K562 (cell line): Measurements from ENCODE around the gene TPX2. TPM values are rescaled to one million over a fixed set of nuclear protein-coding genes. Genes with fewer than 3 reads are reported as not detected.

Experiments used
- ATAC-seq: fragments of 200-7000 bp; cut with Tn5 transposase; 3 replicates; pipeline ENCODE4 v1.9.1; 2020; ENCODE audit warnings: moderate library complexity
- BruUV-seq: library from RNA; stranded (reverse); fragments of 400-500 nt; replicated peaks from 2 replicates; lab custom pipeline; 2021; lab: Mats Ljungman, UMichigan
- CTCF ChIA-PET: fragments of 300-600 bp; formaldehyde crosslinking; extraction: SDS; loops from one replicate; lab custom pipeline; 2021; ENCODE audit warnings: low intra/inter-chr PET ratio; lab: Yijun Ruan, JAX
- POLR2A ChIA-PET: fragments of 300-600, 350-650 bp; sonication (Branson Sonifier 250); formaldehyde crosslinking; extraction: SDS; loops from one replicate; lab custom pipeline; 2021; ENCODE audit warnings: antibody characterized with exemption, inconsistent platforms; lab: Yijun Ruan, JAX
- DNase-seq, 4 experiments: peaks; one replicate each; pipeline versions ENCODE4 v3.0.0 to v3.0.0-alpha.2; 2011 to 2018; ENCODE audit warnings: low spot score in 3 of 4, mixed read lengths in 3 of 4; ENCODE audit errors: extremely low read depth in 1 of 4
- FAIRE-seq: peaks from 2 replicates; lab custom pipeline; 2011; peaks lifted over from hg19 to GRCh38; lab: Jason Lieb, UNC
- H2AFZ ChIP-seq: 2 replicates; pipeline ENCODE4 v1.6.0; 2011; ENCODE audit warnings: low read depth, low read length, control low read depth, inconsistent platforms
- H3K27ac ChIP-seq: fragments of 200-600 bp; 3 replicates; pipeline ENCODE4 v1.8.0; 2011; ENCODE audit warnings: low read depth, mild to moderate bottlenecking, control low read depth, inconsistent platforms, low read length, moderate library complexity, mixed read lengths; ENCODE audit errors: extremely low read depth
- H3K27me3 ChIP-seq, 2 experiments: fragments of 300-600 bp in 1 of 2; 2 replicates in 1 of 2; 3 replicates in 1 of 2; pipeline versions ENCODE4 v1.6.0 to v1.8.0; 2011; ENCODE audit warnings: inconsistent platforms in 2 of 2, low read length in 2 of 2, mild to moderate bottlenecking in 1 of 2, mixed read lengths in 1 of 2, moderate library complexity in 1 of 2; ENCODE audit not compliant: control insufficient read depth in 2 of 2, insufficient read depth in 2 of 2
- H3K36me3 ChIP-seq: fragments of 300-600 bp; 3 replicates; pipeline ENCODE4 v1.8.0; 2011; ENCODE audit warnings: mild to moderate bottlenecking, low read length, inconsistent platforms; ENCODE audit not compliant: control insufficient read depth, insufficient read depth
- H3K4me1 ChIP-seq, 2 experiments: fragments of 200-600 bp in 1 of 2; replicated peaks in 1 of 2; 2 replicates in 1 of 2; 3 replicates in 1 of 2; pipeline versions ENCODE4 v1.5.1 to v1.8.0; 2011; ENCODE audit warnings: inconsistent platforms in 2 of 2, low read length in 2 of 2, mild to moderate bottlenecking in 1 of 2, mixed read lengths in 1 of 2, moderate library complexity in 1 of 2; ENCODE audit not compliant: control insufficient read depth in 2 of 2, insufficient read depth in 2 of 2
- H3K4me2 ChIP-seq: 2 replicates; pipeline ENCODE4 v1.6.1; 2011; ENCODE audit warnings: low read length, control low read depth, inconsistent platforms, mixed read lengths; ENCODE audit not compliant: insufficient read depth
- H3K4me3 ChIP-seq: fragments of 200-600 bp; sonication (generic), shearing (Covaris generic); 2 replicates; pipeline ENCODE4 v1.5.1; 2016; ENCODE audit warnings: control low read depth, inconsistent platforms
- H3K79me2 ChIP-seq: fragments of 200-600 bp; 3 replicates; pipeline ENCODE4 v1.8.0; 2011; ENCODE audit warnings: low read length, inconsistent platforms; ENCODE audit not compliant: control insufficient read depth, insufficient read depth
- H3K9ac ChIP-seq, 2 experiments: 2 replicates each; pipeline versions ENCODE4 v1.6.0 to v1.6.1; 2011; ENCODE audit warnings: low read depth in 2 of 2, low read length in 2 of 2, control low read depth in 1 of 2, inconsistent platforms in 1 of 2, mild to moderate bottlenecking in 1 of 2, mixed read lengths in 1 of 2; ENCODE audit not compliant: insufficient read depth in 1 of 2
- H3K9me1 ChIP-seq: one replicate; pipeline ENCODE4 v1.6.0; 2011; ENCODE audit warnings: inconsistent platforms, mild to moderate bottlenecking, low read length, moderate library complexity; ENCODE audit not compliant: control insufficient read depth, insufficient read depth
- H3K9me3 ChIP-seq: replicated peaks from 2 replicates; pipeline ENCODE4 v1.5.1; 2011; ENCODE audit warnings: low read depth, low read length, inconsistent platforms; ENCODE audit not compliant: control insufficient read depth, insufficient read depth
- H4K20me1 ChIP-seq: replicated peaks from 2 replicates; pipeline ENCODE4 v1.6.1; 2011; ENCODE audit warnings: low read length, inconsistent platforms, mixed read lengths; ENCODE audit not compliant: control insufficient read depth, insufficient read depth
- DMBX1 ChIP-seq: fragments of 250-450 bp; sonication (Bioruptor Pico); IDR thresholded peaks from 2 replicates; pipeline ENCODE4 v1.8.0; 2022; ENCODE audit warnings: inconsistent platforms, mild to moderate bottlenecking, moderate library complexity, borderline replicate concordance
- ELK1 ChIP-seq: sonication (generic); formaldehyde crosslinking; IDR thresholded peaks from 2 replicates; pipeline ENCODE4 v1.8.1; 2022; ENCODE audit warnings: missing genetic modification reagents
- EZH2 ChIP-seq: IDR thresholded peaks from 2 replicates; pipeline ENCODE4 v1.6.1; 2012; ENCODE audit warnings: low read depth, mild to moderate bottlenecking, inconsistent platforms, low read length, borderline replicate concordance
- FOXJ2 ChIP-seq: fragments of 200-800 bp; sonication (Bioruptor generic); IDR thresholded peaks from 2 replicates; pipeline ENCODE4 v1.6.1; 2016; ENCODE audit warnings: missing genetic modification characterization, missing compliant biosample characterization
- GABPB1 ChIP-seq: sonication (generic); formaldehyde crosslinking; IDR thresholded peaks from 2 replicates; pipeline ENCODE4 v1.8.0; 2022; ENCODE audit warnings: mild to moderate bottlenecking, missing genetic modification reagents
- NFE2L1 ChIP-seq: fragments of 450-650 bp; IDR thresholded peaks from 2 replicates; pipeline ENCODE4 v1.6.1; 2016; ENCODE audit warnings: missing genetic modification characterization, low read depth, mild to moderate bottlenecking, missing compliant biosample characterization, moderate library complexity, borderline replicate concordance
- NR4A1 ChIP-seq, 2 experiments: fragments of 250-450 bp in 1 of 2; fragments of 450-650 bp in 1 of 2; sonication (Bioruptor Pico) in 1 of 2; IDR thresholded peaks; 2 replicates each; pipeline versions ENCODE4 v1.4.0 to v1.6.1; 2016 to 2020; ENCODE audit warnings: mild to moderate bottlenecking in 2 of 2, missing compliant biosample characterization in 1 of 2, missing genetic modification characterization in 1 of 2, moderate library complexity in 1 of 2
- PBX2 ChIP-seq, 2 experiments: IDR thresholded peaks in 1 of 2; conservative IDR thresholded peaks in 1 of 2; 2 replicates each; pipeline ENCODE4 v1.6.1; 2016; ENCODE audit warnings: low read depth in 2 of 2, mild to moderate bottlenecking in 1 of 2, missing compliant biosample characterization in 1 of 2, missing genetic modification characterization in 1 of 2, moderate library complexity in 1 of 2
- PHF20 ChIP-seq: fragments of 450-650 bp; IDR thresholded peaks from 2 replicates; pipeline ENCODE4 v1.6.1; 2018; ENCODE audit not compliant: partially characterized antibody
- PHF8 ChIP-seq: fragments of 200-600 bp; sonication (generic); IDR thresholded peaks from 2 replicates; pipeline ENCODE4 v1.6.1; 2012; ENCODE audit warnings: mixed run types, mild to moderate bottlenecking, inconsistent platforms, low read length, moderate library complexity, borderline replicate concordance
- POLR3A ChIP-seq: IDR thresholded peaks from 2 replicates; pipeline ENCODE4 v1.6.1; 2011; ENCODE audit warnings: borderline replicate concordance, mild to moderate bottlenecking, moderate library complexity; ENCODE audit not compliant: insufficient read length, insufficient read depth; ENCODE audit errors: extremely low read depth
- RBM15 ChIP-seq: fragments of 200-400 bp; formaldehyde crosslinking; IDR thresholded peaks from 2 replicates; pipeline ENCODE4 v1.6.1; 2018; ENCODE audit warnings: mild to moderate bottlenecking, low read length, moderate library complexity; ENCODE audit not compliant: insufficient read depth
- SAP30 ChIP-seq: fragments of 200-600 bp; sonication (generic); IDR thresholded peaks from 2 replicates; pipeline ENCODE4 v1.6.1; 2012; ENCODE audit warnings: borderline replicate concordance, low read depth, mild to moderate bottlenecking, moderate library complexity, low read length, control low read depth, inconsistent platforms; ENCODE audit not compliant: insufficient read depth, poor library complexity, severe bottlenecking
- THRA ChIP-seq: fragments of 450-650 bp; IDR thresholded peaks from 2 replicates; pipeline ENCODE4 v1.6.1; 2017; ENCODE audit warnings: mild to moderate bottlenecking, moderate library complexity
- ZNF551 ChIP-seq: fragments of 250-450 bp; sonication (Bioruptor Pico); IDR thresholded peaks from 2 replicates; pipeline ENCODE4 v1.5.0; 2021; ENCODE audit warnings: mild to moderate bottlenecking, moderate library complexity
- WGBS: fragments of 100-300 bp; shearing (Covaris generic); methylation state at CpG from one replicate; pipeline ENCODE4 v1.1.6; 2016; ENCODE audit warnings: low coverage, mixed read lengths; ENCODE audit not compliant: insufficient coverage; ENCODE audit errors: missing lambda C conversion rate; 5-methylcytosine and 5-hydroxymethylcytosine counted together
- in situ Hi-C: fragments of 300-500 bp; cut with MboI; formaldehyde crosslinking; loops from 4 replicates; pipeline ENCODE4 v1.15.0; 2018; ENCODE audit warnings: inconsistent platforms, mixed read lengths
- intact Hi-C: fragments of 100-400 bp; cut with micrococcal nuclease; formaldehyde crosslinking; loops from 2 replicates; pipeline ENCODE4 v1.14.2; 2022
- polyA plus RNA-seq, 8 experiments: library from polyadenylated mRNA; depleted of rRNA in 4 of 8; stranded (reverse) in 5 of 8; unstranded in 3 of 8; fragments of >200 nt; fragmentation: Nextera tagmentation in 2 of 8; fragmentation: Illumina TruSeq in 1 of 8; extraction: Ambion mirVana in 2 of 8; extraction: Trizol in 1 of 8; gene quantifications; 2 replicates each; pipeline versions ENCODE4 v1.2.1 to v1.2.3, GENCODE V29; 2011 to 2014; ENCODE audit warnings: inconsistent platforms in 1 of 8, missing spikeins in 1 of 8
- total RNA-seq, 7 experiments: library from RNA; depleted of rRNA in 6 of 7; stranded (reverse); fragments of >200 nt in 6 of 7; fragmentation: Illumina TruSeq in 2 of 7; extraction: Trizol in 2 of 7; gene quantifications; 2 replicates each; pipeline versions ENCODE4 v1.2.1 to v1.2.3, GENCODE V29; 2011 to 2021; ENCODE audit warnings: low replicate concordance in 1 of 7

The TPX2 gene
- total and polyA plus RNA-seq, 9 of the 15 experiments (the other 6 are each of a cell fraction or from before 2014, with no cell fraction given), result 48.0 to 241 (median 133) TPM

GRCh38 chr20:31759836-31760518 is 20.9 kb downstream of the TPX2 start:
- Histone ChIP-seq H3K9ac (no peak overlapping the region), H3K9me1 (no peaks in the 10 kb centered on the region), H3K79me2 (peaks cover 80% of the 10 kb centered on the region), H3K9me3 (no peaks in the 10 kb centered on the region), H4K20me1 (0 out of 2 replicates have a peak, but pooled peaks cover 6% of the 10 kb centered on the region), H3K4me1 (no peaks in the 10 kb centered on the region), H2AFZ (no peak overlapping the region), H3K27ac (no peak overlapping the region), H3K4me2 (no peak overlapping the region), H3K4me3 (no peak overlapping the region), H3K27me3 (no peaks in the 10 kb centered on the region), H3K36me3 (peaks cover 80% of the 10 kb centered on the region)
- intact Hi-C loops, result no loop called here
- DNase-seq, result no peak
- ATAC-seq, result no peak
- in situ Hi-C loops, result no loop called here
- no peak for FAIRE-seq
- BruUV-seq, result TSS peak; percentile 5
- POLR2A ChIA-PET, result interaction anchor here (1.0 to 1.4 kb wide), 3 partner anchors 8 to 12 kb away, joined by 3 to 5 read pairs (median 3); no protein-coding TSS in a partner anchor
- 92% methylated on average over 2 of the region's 2 CpGs for WGBS
- CTCF ChIA-PET, result no interaction called here
- TF ChIP-seq NFE2L1 (tag), result no peak
- TF ChIP-seq THRA, result no peak
- no peak for TF ChIP-seq RBM15
- TF ChIP-seq PHF8, result no peak
- TF ChIP-seq PHF20, result no peak
- no peak for TF ChIP-seq FOXJ2 (tag)
- TF ChIP-seq NR4A1 (CRISPR knock-in tag; IDR thresholded peaks at IDR 0.05), result no peak
- TF ChIP-seq NR4A1 (tag; IDR thresholded peaks at IDR 0.05), result no peak
- TF ChIP-seq GABPB1 (CRISPR knock-in tag), result no peak
- no peak for TF ChIP-seq SAP30
- no peak for TF ChIP-seq DMBX1 (CRISPR knock-in tag)
- no peak for TF ChIP-seq PBX2 (CRISPR knock-in tag; IDR thresholded peaks at IDR 0.05; ENCODE audit: low read depth)
- no peak for TF ChIP-seq PBX2 (tag; conservative IDR thresholded peaks at IDR 0.05; ENCODE audit: low read depth)
- TF ChIP-seq ELK1, result no peak
- TF ChIP-seq EZH2, result no peak
- TF ChIP-seq POLR3A, result no peak
- no peak for TF ChIP-seq ZNF551
